ENCODE results near the gene IKBKE. TPM values are rescaled to one million over a fixed set of nuclear protein-coding genes. Genes with fewer than 3 reads are reported as not detected.

IKBKE gene
- total and polyA plus RNA-seq, 2 donors (not counting 3 experiments of a cell fraction or from before 2014, with no cell fraction given): 17.9 to 20.7 TPM

DNA sequence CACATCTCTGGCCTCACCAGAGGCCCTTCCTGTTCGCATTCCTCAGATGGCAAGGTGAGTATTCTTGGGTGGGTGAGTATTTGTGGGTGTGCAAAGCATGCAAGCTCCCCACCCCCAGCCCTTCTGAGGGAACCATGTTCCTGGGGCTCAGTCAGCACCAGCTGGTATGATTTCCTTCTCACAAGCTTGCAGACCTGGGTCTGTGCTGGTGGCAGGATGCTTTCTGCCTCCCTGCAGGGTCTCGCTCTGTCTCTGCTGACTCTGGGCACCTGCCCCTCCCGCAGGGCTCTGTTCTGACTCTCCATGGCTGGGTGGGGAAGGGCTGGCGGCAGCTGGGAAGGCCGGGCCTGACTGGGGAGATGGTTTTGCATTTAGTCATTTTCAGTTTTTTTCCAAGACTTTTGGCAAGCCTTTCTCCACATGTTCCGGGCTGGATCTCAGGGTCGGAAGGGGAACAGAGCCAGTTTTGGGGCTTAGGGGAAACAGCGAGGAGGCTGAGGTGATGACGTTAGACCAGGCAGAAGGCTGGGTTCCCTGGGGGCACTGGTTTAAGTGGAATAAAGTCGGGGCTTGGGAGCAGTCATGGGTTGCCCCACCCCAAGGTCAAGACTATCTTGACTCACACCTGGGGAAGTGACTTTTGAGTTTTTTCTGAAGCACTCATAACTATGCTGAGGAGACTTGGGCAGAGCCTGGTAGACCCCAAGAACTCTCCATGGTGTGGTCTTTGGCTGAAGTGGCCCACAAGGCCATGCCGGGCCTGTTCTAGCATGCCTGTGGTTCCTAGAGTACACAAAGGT, 43.2 kb downstream of the IKBKE start:
- DNase-seq (ENCODE audit: low read depth, low spot score) (no peak), FAIRE-seq (no peak)
- dilution Hi-C loops (cut with MboI; ENCODE audit: extremely low pct_ligation_motif_present, low sequenced_read_pairs): no loop called here
- Histone ChIP-seq H4K20me1 (replicated peaks; ENCODE audit: control insufficient read depth, extremely low read depth, insufficient read depth, low read length) (no peaks in the 10 kb centered on the region), H3K36me3 (ENCODE audit: control insufficient read depth in 2 of 2, extremely low read depth in 1 of 2, insufficient read depth in 2 of 2, low read length in 2 of 2) (no peaks in the 10 kb centered on the region), H3K27me3 (ENCODE audit: control insufficient read depth in 2 of 2, insufficient read depth in 2 of 2, low read length in 2 of 2) (peaks cover 25 to 39% of the 10 kb centered on the region in 2 experiments), H3K9me3 (replicated peaks; ENCODE audit: control insufficient read depth, insufficient read depth, low read length) (no peaks in the 10 kb centered on the region), H3K9me1 (replicated peaks; ENCODE audit: control insufficient read depth, extremely low read depth, insufficient read depth, low read length) (no peaks in the 10 kb centered on the region), H3K27ac (ENCODE audit: insufficient read depth, low read depth, low read length) (no peak overlapping the region), H3K4me1 (ENCODE audit: control insufficient read depth, extremely low read depth, insufficient read depth, low read length) (no peaks in the 10 kb centered on the region), H3K79me2 (ENCODE audit: control insufficient read depth, insufficient read depth, low read length) (no peaks in the 10 kb centered on the region), H3K4me2 (ENCODE audit: insufficient read depth, low read length) (no peak overlapping the region), H3K4me3 (replicated peaks in 1 of 3; ENCODE audit: insufficient read depth in 1 of 3, low read depth in 1 of 3, low read length in 3 of 3) (no peak overlapping the region), H2AFZ (ENCODE audit: low read depth, low read length) (no peak overlapping the region), H3K9ac (replicated peaks; ENCODE audit: extremely low read depth, insufficient read depth, low read length) (no peak overlapping the region)
- CTCF ChIA-PET: no interaction called here
- POLR2A ChIA-PET: no interaction called here
- intact Hi-C loops (cut with micrococcal nuclease): no loop called here
- no TSS peak for BruUV-seq (replicated peaks)
- TF ChIP-seq POLR2A (IDR thresholded peaks at IDR 0.05; ENCODE audit: low read depth, low read length): no peak

DNA sequence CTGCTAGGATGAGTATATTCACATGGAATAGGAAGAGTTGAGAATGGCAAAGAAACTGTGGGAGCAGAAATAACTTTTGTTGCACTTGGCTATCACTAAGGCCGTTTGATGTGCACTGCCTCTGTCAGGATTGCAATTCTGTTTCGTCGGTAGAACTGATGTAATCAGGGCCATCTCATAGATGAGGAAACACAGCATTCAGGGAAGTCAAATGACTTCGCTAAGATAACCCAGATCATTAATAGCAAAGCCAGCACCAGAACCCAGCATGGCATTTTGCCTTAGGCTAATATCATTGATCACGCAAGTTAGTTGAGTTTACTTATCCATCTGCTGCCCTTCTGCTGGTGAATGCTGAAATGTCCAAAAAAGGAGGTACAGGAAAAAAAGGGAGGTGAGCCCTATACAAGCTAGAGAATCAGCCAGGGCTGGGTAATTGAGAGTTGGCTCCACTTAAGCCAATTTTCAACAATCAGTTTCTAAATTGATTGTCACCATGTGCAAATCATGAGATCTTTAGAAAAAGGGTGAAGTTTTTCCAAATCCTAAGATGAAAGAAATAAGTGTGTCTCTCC, 44.6 kb downstream of the IKBKE start:
- Histone ChIP-seq H3K36me3 (ENCODE audit: control insufficient read depth in 2 of 2, extremely low read depth in 1 of 2, insufficient read depth in 2 of 2, low read length in 2 of 2) (no peaks in the 10 kb centered on the region), H3K4me2 (ENCODE audit: insufficient read depth, low read length) (no peak overlapping the region), H3K4me3 (replicated peaks in 1 of 3; ENCODE audit: insufficient read depth in 1 of 3, low read depth in 1 of 3, low read length in 3 of 3) (no peak overlapping the region), H3K27ac (ENCODE audit: insufficient read depth, low read depth, low read length) (no peak overlapping the region), H2AFZ (ENCODE audit: low read depth, low read length) (no peak overlapping the region), H3K4me1 (ENCODE audit: control insufficient read depth, extremely low read depth, insufficient read depth, low read length) (no peaks in the 10 kb centered on the region), H3K27me3 (ENCODE audit: control insufficient read depth in 2 of 2, insufficient read depth in 2 of 2, low read length in 2 of 2) (peaks cover 17 to 25% of the 10 kb centered on the region in 2 experiments), H3K9ac (replicated peaks; ENCODE audit: extremely low read depth, insufficient read depth, low read length) (no peak overlapping the region), H3K79me2 (ENCODE audit: control insufficient read depth, insufficient read depth, low read length) (no peaks in the 10 kb centered on the region), H4K20me1 (replicated peaks; ENCODE audit: control insufficient read depth, extremely low read depth, insufficient read depth, low read length) (no peaks in the 10 kb centered on the region), H3K9me1 (replicated peaks; ENCODE audit: control insufficient read depth, extremely low read depth, insufficient read depth, low read length) (no peaks in the 10 kb centered on the region), H3K9me3 (replicated peaks; ENCODE audit: control insufficient read depth, insufficient read depth, low read length) (no peaks in the 10 kb centered on the region)
- no TSS peak for BruUV-seq (replicated peaks)
- intact Hi-C loops (cut with micrococcal nuclease) (no loop called here), dilution Hi-C loops (cut with MboI; ENCODE audit: extremely low pct_ligation_motif_present, low sequenced_read_pairs) (no loop called here)
- CTCF ChIA-PET: no interaction called here
- POLR2A ChIA-PET: no interaction called here
- FAIRE-seq: no peak
- TF ChIP-seq POLR2AphosphoS5 (IDR thresholded peaks at IDR 0.05; ENCODE audit: insufficient read depth, low read depth, low read length) (no peak), POLR2A (IDR thresholded peaks at IDR 0.05; ENCODE audit: low read depth, low read length) (no peak), FOS (IDR thresholded peaks at IDR 0.05; ENCODE audit: borderline replicate concordance, insufficient read depth, low read length) (no peak), GATA2 (IDR thresholded peaks at IDR 0.05; ENCODE audit: insufficient read depth, insufficient read length, low read depth, low read length) (no peak), JUN (IDR thresholded peaks at IDR 0.05; ENCODE audit: borderline replicate concordance, insufficient read depth, insufficient read length, low read depth) (no peak), EZH2 (IDR thresholded peaks at IDR 0.05; ENCODE audit: borderline replicate concordance, low read depth, low read length, severe bottlenecking) (no peak), MYC (IDR thresholded peaks at IDR 0.05; ENCODE audit: low read depth, low read length) (no peak)
- TF ChIP-seq, protein P1, sequence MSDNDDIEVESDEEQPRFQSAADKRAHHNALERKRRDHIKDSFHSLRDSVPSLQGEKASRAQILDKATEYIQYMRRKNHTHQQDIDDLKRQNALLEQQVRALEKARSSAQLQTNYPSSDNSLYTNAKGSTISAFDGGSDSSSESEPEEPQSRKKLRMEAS (IDR thresholded peaks at IDR 0.05; ENCODE audit: insufficient read depth, insufficient read length): no peak
- TF ChIP-seq, protein P2, sequence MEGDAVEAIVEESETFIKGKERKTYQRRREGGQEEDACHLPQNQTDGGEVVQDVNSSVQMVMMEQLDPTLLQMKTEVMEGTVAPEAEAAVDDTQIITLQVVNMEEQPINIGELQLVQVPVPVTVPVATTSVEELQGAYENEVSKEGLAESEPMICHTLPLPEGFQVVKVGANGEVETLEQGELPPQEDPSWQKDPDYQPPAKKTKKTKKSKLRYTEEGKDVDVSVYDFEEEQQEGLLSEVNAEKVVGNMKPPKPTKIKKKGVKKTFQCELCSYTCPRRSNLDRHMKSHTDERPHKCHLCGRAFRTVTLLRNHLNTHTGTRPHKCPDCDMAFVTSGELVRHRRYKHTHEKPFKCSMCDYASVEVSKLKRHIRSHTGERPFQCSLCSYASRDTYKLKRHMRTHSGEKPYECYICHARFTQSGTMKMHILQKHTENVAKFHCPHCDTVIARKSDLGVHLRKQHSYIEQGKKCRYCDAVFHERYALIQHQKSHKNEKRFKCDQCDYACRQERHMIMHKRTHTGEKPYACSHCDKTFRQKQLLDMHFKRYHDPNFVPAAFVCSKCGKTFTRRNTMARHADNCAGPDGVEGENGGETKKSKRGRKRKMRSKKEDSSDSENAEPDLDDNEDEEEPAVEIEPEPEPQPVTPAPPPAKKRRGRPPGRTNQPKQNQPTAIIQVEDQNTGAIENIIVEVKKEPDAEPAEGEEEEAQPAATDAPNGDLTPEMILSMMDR (IDR thresholded peaks at IDR 0.05; ENCODE audit: extremely low read depth in 1 of 2, insufficient read depth in 1 of 2, low read depth in 1 of 2, low read length in 2 of 2): no peak
- no peak for DNase-seq (ENCODE audit: low read depth, low spot score)

Data from endothelial cell of umbilical vein (primary cell).